Amygdala (tissue), 56 donors: ENCODE measurements around the gene FKBP3.
"Not testable (repeated sequence)": the region's sequence is repeated elsewhere in the genome, so short reads cannot be mapped to it uniquely, and the experiment has no call there.

Source experiments
- DNase-seq, 56 donors: peaks; one replicate each; lab custom pipeline; 2025; lab: John Stamatoyannopoulos, UW

Gene FKBP3

GRCh38 chr14:45114327-45114726 is 20.0 kb downstream of the FKBP3 start:
- no peak for DNase-seq

GRCh38 chr14:45112896-45113781 is 21.1 kb downstream of the FKBP3 start:
- DNase-seq, result no peak

GRCh38 chr14:45104561-45104960 is 29.7 kb downstream of the FKBP3 start:
- no peak for DNase-seq

GRCh38 chr14:45103806-45104205 is 30.5 kb downstream of the FKBP3 start:
- DNase-seq, result no peak

- no peak for DNase-seq
These were observed 38.1 kb downstream of the FKBP3 start for GRCh38 chr14:45096218-45096617.

GRCh38 chr14:45095143-45095542 is 39.1 kb downstream of the FKBP3 start:
- DNase-seq, result no peak

GRCh38 chr14:45094275-45094674 is 40.0 kb downstream of the FKBP3 start:
- DNase-seq, result no peak

GRCh38 chr14:45091710-45092109 is 42.6 kb downstream of the FKBP3 start:
- no peak for DNase-seq

GRCh38 chr14:45089813-45090212 is 44.5 kb downstream of the FKBP3 start:
- no peak for DNase-seq

GRCh38 chr14:45084946-45085346 is 49.3 kb downstream of the FKBP3 start:
- no peak for DNase-seq

GRCh38 chr14:45083976-45084722 is 50.1 kb downstream of the FKBP3 start, which contains the start of gene PRPF39:
PRPF39 (plus strand) TSS chr14:45084116; CDS start chr14:45095240, 11,124 bp downstream.
- peak; percentile 54 to 97 (median 87) for DNase-seq

GRCh38 chr14:45083617-45083975 is 50.7 kb downstream of the FKBP3 start:
- no peak for DNase-seq

- no peak for DNase-seq
These were observed 51.9 kb downstream of the FKBP3 start for GRCh38 chr14:45082420-45082819.

- not testable (repeated sequence) for DNase-seq
These were observed 53.2 kb downstream of the FKBP3 start for GRCh38 chr14:45081096-45081495.

- not testable (repeated sequence) for DNase-seq
These were observed 53.8 kb downstream of the FKBP3 start for GRCh38 chr14:45080416-45080968.

GRCh38 chr14:45078323-45078722 is 56.0 kb downstream of the FKBP3 start:
- no peak for DNase-seq

- no peak for DNase-seq
These were observed 60.9 kb downstream of the FKBP3 start for GRCh38 chr14:45073231-45073879.

- DNase-seq, result no peak
These were observed 62.2 kb downstream of the FKBP3 start for GRCh38 chr14:45072126-45072525.

GRCh38 chr14:45070215-45070614 is 64.1 kb downstream of the FKBP3 start:
- no peak for DNase-seq

GRCh38 chr14:45068396-45068795 is 65.9 kb downstream of the FKBP3 start:
- no peak for DNase-seq

- DNase-seq, result no peak
These were observed 67.6 kb downstream of the FKBP3 start for GRCh38 chr14:45066667-45067066.
